ENCODE data around the gene LDAH.

Gene LDAH

DNA sequence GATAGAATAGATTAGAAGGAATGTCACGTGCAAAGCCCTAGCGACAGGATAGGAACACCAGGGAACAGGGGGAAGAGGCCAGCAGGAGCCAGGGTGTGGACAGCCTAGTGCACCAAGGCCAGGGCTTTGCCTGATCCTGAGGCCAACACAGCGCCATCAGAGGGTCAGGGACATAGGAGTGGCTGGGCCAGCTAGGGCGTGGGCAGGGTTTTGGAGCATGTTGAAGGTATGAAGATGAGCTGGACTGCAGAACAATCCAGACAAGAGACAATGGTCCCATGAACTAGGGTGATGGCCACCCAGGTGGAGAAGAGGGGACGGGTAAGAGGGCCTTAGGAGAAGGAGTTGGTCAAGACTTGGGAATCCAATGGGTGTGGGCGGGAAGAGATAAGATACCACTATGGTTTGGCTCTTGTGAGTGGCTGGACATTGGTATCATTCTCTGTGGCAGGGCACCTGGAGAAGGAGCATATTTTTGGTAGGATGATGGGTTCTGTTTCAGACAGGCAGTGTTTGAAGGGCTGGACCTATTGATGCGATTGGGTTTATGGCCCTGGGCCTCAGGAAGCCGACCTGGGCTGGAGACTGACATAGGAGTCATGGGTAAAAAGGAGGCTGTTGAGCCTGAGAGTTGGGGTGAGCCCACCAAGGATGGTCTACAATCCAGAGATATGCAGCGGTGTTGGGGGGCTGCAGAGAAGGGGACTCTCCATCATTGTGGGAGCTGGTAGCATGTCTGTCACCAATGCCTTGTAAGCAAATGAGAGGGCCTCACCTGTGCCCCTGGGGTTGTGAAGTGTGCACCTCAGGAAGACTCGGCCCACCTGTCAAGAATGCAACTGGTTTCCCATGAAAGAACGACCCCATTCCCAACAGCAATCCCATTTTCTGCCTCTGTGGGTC, 170.0 kb downstream of the LDAH start:
- no peak for TF ChIP-seq CSDC2 (CRISPR knock-in tag; IDR thresholded peaks at IDR 0.05)
- no peak for ATAC-seq

GRCh38 chr2:20652141-20652540, 170.8 kb downstream of the LDAH start:
- TF ChIP-seq PPARA (CRISPR knock-in tag; IDR thresholded peaks at IDR 0.05; ENCODE audit: borderline replicate concordance) (no peak), OSR1 (CRISPR knock-in tag; IDR thresholded peaks at IDR 0.05) (no peak), TOX (CRISPR knock-in tag; IDR thresholded peaks at IDR 0.05; ENCODE audit: borderline replicate concordance) (no peak), ZNF70 (CRISPR knock-in tag; IDR thresholded peaks at IDR 0.05) (no peak), ISL1 (CRISPR knock-in tag; IDR thresholded peaks at IDR 0.05) (no peak), SNAI2 (CRISPR knock-in tag; IDR thresholded peaks at IDR 0.05) (no peak), ZC3H10 (CRISPR knock-in tag; IDR thresholded peaks at IDR 0.05) (no peak), CSDC2 (CRISPR knock-in tag; IDR thresholded peaks at IDR 0.05) (no peak), ARNTL (CRISPR knock-in tag; IDR thresholded peaks at IDR 0.05; ENCODE audit: borderline replicate concordance, low read depth) (no peak), ESRRG (CRISPR knock-in tag; IDR thresholded peaks at IDR 0.05) (no peak), PATZ1 (CRISPR knock-in tag; IDR thresholded peaks at IDR 0.05; ENCODE audit: borderline replicate concordance) (no peak), ZFP30 (CRISPR knock-in tag; IDR thresholded peaks at IDR 0.05) (no peak), BACH2 (CRISPR knock-in tag; IDR thresholded peaks at IDR 0.05; ENCODE audit: borderline replicate concordance) (no peak)
- TF ChIP-seq, protein P1, sequence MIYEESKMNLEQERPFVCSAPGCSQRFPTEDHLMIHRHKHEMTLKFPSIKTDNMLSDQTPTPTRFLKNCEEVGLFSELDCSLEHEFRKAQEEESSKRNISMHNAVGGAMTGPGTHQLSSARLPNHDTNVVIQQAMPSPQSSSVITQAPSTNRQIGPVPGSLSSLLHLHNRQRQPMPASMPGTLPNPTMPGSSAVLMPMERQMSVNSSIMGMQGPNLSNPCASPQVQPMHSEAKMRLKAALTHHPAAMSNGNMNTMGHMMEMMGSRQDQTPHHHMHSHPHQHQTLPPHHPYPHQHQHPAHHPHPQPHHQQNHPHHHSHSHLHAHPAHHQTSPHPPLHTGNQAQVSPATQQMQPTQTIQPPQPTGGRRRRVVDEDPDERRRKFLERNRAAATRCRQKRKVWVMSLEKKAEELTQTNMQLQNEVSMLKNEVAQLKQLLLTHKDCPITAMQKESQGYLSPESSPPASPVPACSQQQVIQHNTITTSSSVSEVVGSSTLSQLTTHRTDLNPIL (CRISPR knock-in tag; IDR thresholded peaks at IDR 0.05; ENCODE audit: low read depth) = no peak
- TF ChIP-seq, protein P2, sequence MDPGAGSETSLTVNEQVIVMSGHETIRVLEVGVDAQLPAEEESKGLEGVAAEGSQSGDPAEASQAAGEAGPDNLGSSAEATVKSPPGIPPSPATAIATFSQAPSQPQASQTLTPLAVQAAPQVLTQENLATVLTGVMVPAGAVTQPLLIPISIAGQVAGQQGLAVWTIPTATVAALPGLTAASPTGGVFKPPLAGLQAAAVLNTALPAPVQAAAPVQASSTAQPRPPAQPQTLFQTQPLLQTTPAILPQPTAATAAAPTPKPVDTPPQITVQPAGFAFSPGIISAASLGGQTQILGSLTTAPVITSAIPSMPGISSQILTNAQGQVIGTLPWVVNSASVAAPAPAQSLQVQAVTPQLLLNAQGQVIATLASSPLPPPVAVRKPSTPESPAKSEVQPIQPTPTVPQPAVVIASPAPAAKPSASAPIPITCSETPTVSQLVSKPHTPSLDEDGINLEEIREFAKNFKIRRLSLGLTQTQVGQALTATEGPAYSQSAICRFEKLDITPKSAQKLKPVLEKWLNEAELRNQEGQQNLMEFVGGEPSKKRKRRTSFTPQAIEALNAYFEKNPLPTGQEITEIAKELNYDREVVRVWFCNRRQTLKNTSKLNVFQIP (CRISPR knock-in tag; IDR thresholded peaks at IDR 0.05; ENCODE audit: borderline replicate concordance, low read depth) = no peak
- TF ChIP-seq, protein P3, sequence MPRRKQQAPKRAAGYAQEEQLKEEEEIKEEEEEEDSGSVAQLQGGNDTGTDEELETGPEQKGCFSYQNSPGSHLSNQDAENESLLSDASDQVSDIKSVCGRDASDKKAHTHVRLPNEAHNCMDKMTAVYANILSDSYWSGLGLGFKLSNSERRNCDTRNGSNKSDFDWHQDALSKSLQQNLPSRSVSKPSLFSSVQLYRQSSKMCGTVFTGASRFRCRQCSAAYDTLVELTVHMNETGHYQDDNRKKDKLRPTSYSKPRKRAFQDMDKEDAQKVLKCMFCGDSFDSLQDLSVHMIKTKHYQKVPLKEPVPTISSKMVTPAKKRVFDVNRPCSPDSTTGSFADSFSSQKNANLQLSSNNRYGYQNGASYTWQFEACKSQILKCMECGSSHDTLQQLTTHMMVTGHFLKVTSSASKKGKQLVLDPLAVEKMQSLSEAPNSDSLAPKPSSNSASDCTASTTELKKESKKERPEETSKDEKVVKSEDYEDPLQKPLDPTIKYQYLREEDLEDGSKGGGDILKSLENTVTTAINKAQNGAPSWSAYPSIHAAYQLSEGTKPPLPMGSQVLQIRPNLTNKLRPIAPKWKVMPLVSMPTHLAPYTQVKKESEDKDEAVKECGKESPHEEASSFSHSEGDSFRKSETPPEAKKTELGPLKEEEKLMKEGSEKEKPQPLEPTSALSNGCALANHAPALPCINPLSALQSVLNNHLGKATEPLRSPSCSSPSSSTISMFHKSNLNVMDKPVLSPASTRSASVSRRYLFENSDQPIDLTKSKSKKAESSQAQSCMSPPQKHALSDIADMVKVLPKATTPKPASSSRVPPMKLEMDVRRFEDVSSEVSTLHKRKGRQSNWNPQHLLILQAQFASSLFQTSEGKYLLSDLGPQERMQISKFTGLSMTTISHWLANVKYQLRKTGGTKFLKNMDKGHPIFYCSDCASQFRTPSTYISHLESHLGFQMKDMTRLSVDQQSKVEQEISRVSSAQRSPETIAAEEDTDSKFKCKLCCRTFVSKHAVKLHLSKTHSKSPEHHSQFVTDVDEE (CRISPR knock-in tag; IDR thresholded peaks at IDR 0.05) = no peak
- no peak for ATAC-seq

DNA sequence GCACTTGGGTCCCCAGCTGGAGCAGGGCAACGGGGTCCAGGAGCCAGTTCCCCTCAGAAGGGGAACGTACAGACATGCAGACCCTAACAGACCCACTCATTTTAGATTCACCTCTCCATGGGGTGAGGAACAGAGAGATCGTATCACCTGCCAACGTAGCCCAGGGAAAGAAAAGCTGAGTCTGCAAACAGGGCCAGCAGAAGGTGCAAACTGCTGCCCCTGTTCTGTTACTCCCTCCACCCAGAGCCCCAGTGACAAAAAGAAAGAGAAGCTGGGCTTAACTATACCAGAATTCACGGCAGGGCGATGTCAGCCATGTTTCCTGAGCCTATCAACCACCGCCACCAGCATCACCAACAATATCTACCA, 171.2 kb downstream of the LDAH start:
- ATAC-seq = no peak
- no peak for TF ChIP-seq PPARA (CRISPR knock-in tag; IDR thresholded peaks at IDR 0.05; ENCODE audit: borderline replicate concordance)
- TF ChIP-seq, protein P4, sequence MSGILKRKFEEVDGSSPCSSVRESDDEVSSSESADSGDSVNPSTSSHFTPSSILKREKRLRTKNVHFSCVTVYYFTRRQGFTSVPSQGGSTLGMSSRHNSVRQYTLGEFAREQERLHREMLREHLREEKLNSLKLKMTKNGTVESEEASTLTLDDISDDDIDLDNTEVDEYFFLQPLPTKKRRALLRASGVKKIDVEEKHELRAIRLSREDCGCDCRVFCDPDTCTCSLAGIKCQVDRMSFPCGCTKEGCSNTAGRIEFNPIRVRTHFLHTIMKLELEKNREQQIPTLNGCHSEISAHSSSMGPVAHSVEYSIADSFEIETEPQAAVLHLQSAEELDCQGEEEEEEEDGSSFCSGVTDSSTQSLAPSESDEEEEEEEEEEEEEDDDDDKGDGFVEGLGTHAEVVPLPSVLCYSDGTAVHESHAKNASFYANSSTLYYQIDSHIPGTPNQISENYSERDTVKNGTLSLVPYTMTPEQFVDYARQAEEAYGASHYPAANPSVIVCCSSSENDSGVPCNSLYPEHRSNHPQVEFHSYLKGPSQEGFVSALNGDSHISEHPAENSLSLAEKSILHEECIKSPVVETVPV (CRISPR knock-in tag; IDR thresholded peaks at IDR 0.05) = no peak
- TF ChIP-seq TOX (CRISPR knock-in tag; IDR thresholded peaks at IDR 0.05; ENCODE audit: borderline replicate concordance) = no peak
- TF ChIP-seq BACH2 (CRISPR knock-in tag; IDR thresholded peaks at IDR 0.05; ENCODE audit: borderline replicate concordance) = no peak
- TF ChIP-seq ZC3H10 (CRISPR knock-in tag; IDR thresholded peaks at IDR 0.05) = no peak
- TF ChIP-seq, protein P2 (CRISPR knock-in tag; IDR thresholded peaks at IDR 0.05; ENCODE audit: borderline replicate concordance, low read depth) = no peak
- TF ChIP-seq ZNF565 (CRISPR knock-in tag; conservative IDR thresholded peaks at IDR 0.05; ENCODE audit: low read depth) = no peak
- TF ChIP-seq CSDC2 (CRISPR knock-in tag; IDR thresholded peaks at IDR 0.05) = no peak
- TF ChIP-seq ESRRG (CRISPR knock-in tag; IDR thresholded peaks at IDR 0.05) = no peak
- TF ChIP-seq RARB (CRISPR knock-in tag; IDR thresholded peaks at IDR 0.05) = no peak
- TF ChIP-seq, protein P1 (CRISPR knock-in tag; IDR thresholded peaks at IDR 0.05; ENCODE audit: low read depth) = no peak
- no peak for TF ChIP-seq ZFP30 (CRISPR knock-in tag; IDR thresholded peaks at IDR 0.05)

Measured in SK-N-SH treated with all-trans-retinoic acid at 6 μM for 48 hours (cell line).